ENCODE measurements around the gene NMD3. TPM values are rescaled to one million over a fixed set of nuclear protein-coding genes. Genes with fewer than 3 reads are reported as not detected.
A peak's percentile ranks its signal among the peaks of the same experiment; 100 is the strongest.

NMD3 gene
- total and polyA plus RNA-seq, 2 of the 13 experiments (the other 11 are each of a cell fraction or from before 2014, with no cell fraction given), result 44.2 to 55.2 TPM

- TF ChIP-seq ZBTB49 (CRISPR knock-in tag; IDR thresholded peaks at IDR 0.05; ENCODE audit: borderline replicate concordance), result no peak
- no peak for TF ChIP-seq ZNF235 (CRISPR knock-in tag; IDR thresholded peaks at IDR 0.05; ENCODE audit: borderline replicate concordance)
- no peak for TF ChIP-seq ZNF598 (CRISPR knock-in tag; IDR thresholded peaks at IDR 0.05; ENCODE audit: borderline replicate concordance)
- no peak for TF ChIP-seq RNF2 (conservative IDR thresholded peaks at IDR 0.05; ENCODE audit: low read depth)
- no peak for TF ChIP-seq ELF1 (CRISPR knock-in tag; IDR thresholded peaks at IDR 0.05)
- no peak for TF ChIP-seq FOXK2 (IDR thresholded peaks at IDR 0.05)
- TF ChIP-seq HOXA7 (CRISPR knock-in tag; IDR thresholded peaks at IDR 0.05), result no peak
- no peak for TF ChIP-seq DZIP1 (CRISPR knock-in tag; IDR thresholded peaks at IDR 0.05)
- no peak for TF ChIP-seq ZNF138 (CRISPR knock-in tag; IDR thresholded peaks at IDR 0.05; ENCODE audit: low read depth)
- TF ChIP-seq ZBTB1 (CRISPR knock-in tag; IDR thresholded peaks at IDR 0.05; ENCODE audit: borderline replicate concordance), result no peak
- TF ChIP-seq, protein P1, sequence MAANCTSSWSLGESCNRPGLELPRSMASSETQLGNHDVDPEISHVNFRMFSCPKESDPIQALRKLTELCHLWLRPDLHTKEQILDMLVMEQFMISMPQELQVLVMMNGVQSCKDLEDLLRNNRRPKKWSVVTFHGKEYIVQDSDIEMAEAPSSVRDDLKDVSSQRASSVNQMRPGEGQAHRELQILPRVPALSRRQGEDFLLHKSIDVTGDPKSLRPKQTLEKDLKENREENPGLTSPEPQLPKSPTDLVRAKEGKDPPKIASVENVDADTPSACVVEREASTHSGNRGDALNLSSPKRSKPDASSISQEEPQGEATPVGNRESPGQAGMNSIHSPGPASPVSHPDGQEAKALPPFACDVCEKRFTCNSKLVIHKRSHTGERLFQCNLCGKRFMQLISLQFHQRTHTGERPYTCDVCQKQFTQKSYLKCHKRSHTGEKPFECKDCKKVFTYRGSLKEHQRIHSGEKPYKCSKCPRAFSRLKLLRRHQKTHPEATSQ (CRISPR knock-in tag; IDR thresholded peaks at IDR 0.05; ENCODE audit: borderline replicate concordance), result no peak
- peak; percentile 74; the same call in 1 of the 2 replicates for TF ChIP-seq ESRRA (CRISPR knock-in tag; IDR thresholded peaks at IDR 0.05; ENCODE audit: low read depth)
- TF ChIP-seq, protein P2, sequence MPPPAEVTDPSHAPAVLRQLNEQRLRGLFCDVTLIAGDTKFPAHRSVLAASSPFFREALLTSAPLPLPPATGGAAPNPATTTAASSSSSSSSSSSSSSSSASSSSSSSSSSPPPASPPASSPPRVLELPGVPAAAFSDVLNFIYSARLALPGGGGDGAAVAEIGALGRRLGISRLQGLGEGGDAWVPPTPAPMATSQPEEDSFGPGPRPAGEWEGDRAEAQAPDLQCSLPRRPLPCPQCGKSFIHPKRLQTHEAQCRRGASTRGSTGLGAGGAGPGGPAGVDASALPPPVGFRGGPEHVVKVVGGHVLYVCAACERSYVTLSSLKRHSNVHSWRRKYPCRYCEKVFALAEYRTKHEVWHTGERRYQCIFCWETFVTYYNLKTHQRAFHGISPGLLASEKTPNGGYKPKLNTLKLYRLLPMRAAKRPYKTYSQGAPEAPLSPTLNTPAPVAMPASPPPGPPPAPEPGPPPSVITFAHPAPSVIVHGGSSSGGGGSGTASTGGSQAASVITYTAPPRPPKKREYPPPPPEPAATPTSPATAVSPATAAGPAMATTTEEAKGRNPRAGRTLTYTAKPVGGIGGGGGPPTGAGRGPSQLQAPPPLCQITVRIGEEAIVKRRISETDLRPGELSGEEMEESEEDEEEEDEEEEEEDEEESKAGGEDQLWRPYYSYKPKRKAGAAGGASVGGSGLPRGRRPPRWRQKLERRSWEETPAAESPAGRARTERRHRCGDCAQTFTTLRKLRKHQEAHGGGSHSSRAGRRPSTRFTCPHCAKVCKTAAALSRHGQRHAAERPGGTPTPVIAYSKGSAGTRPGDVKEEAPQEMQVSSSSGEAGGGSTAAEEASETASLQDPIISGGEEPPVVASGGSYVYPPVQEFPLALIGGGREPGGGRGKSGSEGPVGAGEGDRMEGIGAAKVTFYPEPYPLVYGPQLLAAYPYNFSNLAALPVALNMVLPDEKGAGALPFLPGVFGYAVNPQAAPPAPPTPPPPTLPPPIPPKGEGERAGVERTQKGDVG (CRISPR knock-in tag; IDR thresholded peaks at IDR 0.05; ENCODE audit: borderline replicate concordance), result no peak
- no peak for TF ChIP-seq HNRNPLL (IDR thresholded peaks at IDR 0.05; ENCODE audit: low read depth, low read length, poor library complexity, severe bottlenecking)
- TF ChIP-seq, protein P3, sequence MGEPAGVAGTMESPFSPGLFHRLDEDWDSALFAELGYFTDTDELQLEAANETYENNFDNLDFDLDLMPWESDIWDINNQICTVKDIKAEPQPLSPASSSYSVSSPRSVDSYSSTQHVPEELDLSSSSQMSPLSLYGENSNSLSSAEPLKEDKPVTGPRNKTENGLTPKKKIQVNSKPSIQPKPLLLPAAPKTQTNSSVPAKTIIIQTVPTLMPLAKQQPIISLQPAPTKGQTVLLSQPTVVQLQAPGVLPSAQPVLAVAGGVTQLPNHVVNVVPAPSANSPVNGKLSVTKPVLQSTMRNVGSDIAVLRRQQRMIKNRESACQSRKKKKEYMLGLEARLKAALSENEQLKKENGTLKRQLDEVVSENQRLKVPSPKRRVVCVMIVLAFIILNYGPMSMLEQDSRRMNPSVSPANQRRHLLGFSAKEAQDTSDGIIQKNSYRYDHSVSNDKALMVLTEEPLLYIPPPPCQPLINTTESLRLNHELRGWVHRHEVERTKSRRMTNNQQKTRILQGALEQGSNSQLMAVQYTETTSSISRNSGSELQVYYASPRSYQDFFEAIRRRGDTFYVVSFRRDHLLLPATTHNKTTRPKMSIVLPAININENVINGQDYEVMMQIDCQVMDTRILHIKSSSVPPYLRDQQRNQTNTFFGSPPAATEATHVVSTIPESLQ (CRISPR knock-in tag; conservative IDR thresholded peaks at IDR 0.05), result no peak
- TF ChIP-seq, protein P4, sequence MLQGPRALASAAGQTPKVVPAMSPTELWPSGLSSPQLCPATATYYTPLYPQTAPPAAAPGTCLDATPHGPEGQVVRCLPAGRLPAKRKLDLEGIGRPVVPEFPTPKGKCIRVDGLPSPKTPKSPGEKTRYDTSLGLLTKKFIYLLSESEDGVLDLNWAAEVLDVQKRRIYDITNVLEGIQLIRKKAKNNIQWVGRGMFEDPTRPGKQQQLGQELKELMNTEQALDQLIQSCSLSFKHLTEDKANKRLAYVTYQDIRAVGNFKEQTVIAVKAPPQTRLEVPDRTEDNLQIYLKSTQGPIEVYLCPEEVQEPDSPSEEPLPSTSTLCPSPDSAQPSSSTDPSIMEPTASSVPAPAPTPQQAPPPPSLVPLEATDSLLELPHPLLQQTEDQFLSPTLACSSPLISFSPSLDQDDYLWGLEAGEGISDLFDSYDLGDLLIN (CRISPR knock-in tag; IDR thresholded peaks at IDR 0.05; ENCODE audit: borderline replicate concordance), result no peak
These were observed 5.9 kb upstream of the NMD3 start (continued) for GRCh38 chr3:161215185-161215584.
